SK-N-MC (cell line): ENCODE measurements around the gene MRTFA.

Source experiments
- EZH2 ChIP-seq: fragments of 200-600 bp; sonication (generic); IDR thresholded peaks from one replicate; pipeline ENCODE4 v1.6.1; 2017; ENCODE audit warnings: antibody characterized with exemption
- FOXP2 ChIP-seq: optimal IDR thresholded peaks from 2 replicates; pipeline ENCODE3; 2011; ENCODE audit warnings: mild to moderate bottlenecking, moderate library complexity; ENCODE audit not compliant: insufficient read depth; ENCODE audit errors: extremely low read length, control extremely low read depth
- POLR2AphosphoS5 ChIP-seq: IDR thresholded peaks from 2 replicates; pipeline ENCODE4 v1.6.1; 2012; ENCODE audit warnings: mild to moderate bottlenecking, low read depth, low read length, borderline replicate concordance

DNA sequence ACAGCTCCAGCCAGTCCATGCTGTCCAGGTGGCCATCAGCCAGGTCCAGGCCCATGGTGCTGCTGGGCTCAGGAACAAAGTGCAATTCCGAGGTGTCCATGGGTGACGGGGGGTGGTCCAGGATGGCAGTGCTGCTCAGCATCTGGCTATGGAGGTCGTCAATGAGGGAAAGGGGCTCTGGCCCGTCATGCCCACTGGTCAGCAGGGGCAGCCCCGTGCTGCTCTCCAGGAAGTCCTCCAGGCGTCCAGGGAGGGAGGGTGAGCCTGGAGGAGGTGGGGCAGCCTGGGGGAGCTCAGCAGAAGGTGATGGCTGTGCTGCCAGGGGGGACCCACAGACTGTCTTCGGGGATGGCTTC, 225.0 kb downstream of the MRTFA start:
- TF ChIP-seq EZH2 (no peak), POLR2AphosphoS5 (no peak), FOXP2 (no peak)
